HEK293T (cell line): ENCODE results near the gene C10orf120.

Experiments
- CTCF ChIA-PET: fragments of 350-600 bp; formaldehyde crosslinking; extraction: SDS; loops from one replicate; lab custom pipeline; 2021; ENCODE audit warnings: antibody characterized with exemption, inconsistent platforms; lab: Yijun Ruan, JAX
- POLR2A ChIA-PET: fragments of 350-600 bp; formaldehyde crosslinking; extraction: SDS; loops from one replicate; lab custom pipeline; 2020; ENCODE audit warnings: antibody characterized with exemption, inconsistent platforms; lab: Yijun Ruan, JAX
- DNase-seq: peaks from one replicate; pipeline ENCODE4 v3.0.0; 2012; ENCODE audit warnings: mixed read lengths; ENCODE audit errors: extremely low spot score
- ARNT ChIP-seq: fragments of 450-650 bp; IDR thresholded peaks from 2 replicates; pipeline ENCODE4 v1.6.1; 2017; ENCODE audit warnings: mild to moderate bottlenecking
- BHLHE40 ChIP-seq: fragments of 450-650 bp; IDR thresholded peaks from 2 replicates; pipeline ENCODE4 v1.6.1; 2016; ENCODE audit warnings: mild to moderate bottlenecking, moderate library complexity, borderline replicate concordance
- CTBP1 ChIP-seq: fragments of 450-650 bp; IDR thresholded peaks from 2 replicates; pipeline ENCODE4 v1.6.1; 2016; ENCODE audit warnings: borderline replicate concordance
- ELF4 ChIP-seq: fragments of 450-650 bp; IDR thresholded peaks from 2 replicates; pipeline ENCODE4 v1.6.1; 2017; ENCODE audit warnings: antibody characterized with exemption
- FOXA1 ChIP-seq: fragments of 450-650 bp; IDR thresholded peaks from 2 replicates; pipeline ENCODE4 v1.6.1; 2016; ENCODE audit warnings: mild to moderate bottlenecking
- FOXK2 ChIP-seq: fragments of 450-650 bp; IDR thresholded peaks from 2 replicates; pipeline ENCODE4 v1.6.1; 2016; ENCODE audit warnings: mild to moderate bottlenecking
- FOXM1 ChIP-seq: fragments of 450-650 bp; IDR thresholded peaks from 2 replicates; pipeline ENCODE4 v1.6.1; 2017; ENCODE audit warnings: mild to moderate bottlenecking, borderline replicate concordance
- HDGF ChIP-seq: fragments of 450-650 bp; IDR thresholded peaks from 2 replicates; pipeline ENCODE4 v1.6.1; 2017; ENCODE audit warnings: antibody characterized with exemption, borderline replicate concordance
- L3MBTL2 ChIP-seq: fragments of 450-650 bp; conservative IDR thresholded peaks from 2 replicates; pipeline ENCODE4 v1.6.1; 2016; ENCODE audit warnings: mild to moderate bottlenecking
- LEF1 ChIP-seq: fragments of 450-650 bp; IDR thresholded peaks from 2 replicates; pipeline ENCODE4 v1.6.1; 2017; ENCODE audit warnings: mild to moderate bottlenecking, borderline replicate concordance
- NFRKB ChIP-seq: fragments of 450-650 bp; IDR thresholded peaks from 2 replicates; pipeline ENCODE4 v1.6.1; 2016; ENCODE audit warnings: mild to moderate bottlenecking, moderate library complexity
- PKNOX1 ChIP-seq: fragments of 450-650 bp; IDR thresholded peaks from 2 replicates; pipeline ENCODE4 v1.6.1; 2016
- SP1 ChIP-seq: fragments of 450-650 bp; IDR thresholded peaks from 2 replicates; pipeline ENCODE4 v1.6.1; 2017
- SUZ12 ChIP-seq: fragments of 450-650 bp; IDR thresholded peaks from 2 replicates; pipeline ENCODE4 v1.6.1; 2016; ENCODE audit warnings: mild to moderate bottlenecking
- TARDBP ChIP-seq: fragments of 450-650 bp; IDR thresholded peaks from 2 replicates; pipeline ENCODE4 v1.6.1; 2016
- ZNF384 ChIP-seq: fragments of 450-650 bp; IDR thresholded peaks from 2 replicates; pipeline ENCODE4 v1.6.1; 2016

C10orf120 gene

GRCh38 chr10:122659651-122660050 is 40.0 kb downstream of the C10orf120 start:
- CTCF ChIA-PET = interaction anchor here (0.8 kb wide), 1 partner anchor 11 kb away, joined by 4 read pairs; no protein-coding TSS in a partner anchor
- DNase-seq = no peak
- TF ChIP-seq FOXM1 = no peak
- TF ChIP-seq FOXA1 = no peak
- TF ChIP-seq CTBP1 = no peak
- no peak for TF ChIP-seq HDGF
- TF ChIP-seq BHLHE40 = no peak
- TF ChIP-seq PKNOX1 = no peak
- no peak for TF ChIP-seq SP1
- TF ChIP-seq ELF4 = no peak
- TF ChIP-seq NFRKB = no peak
- no peak for TF ChIP-seq L3MBTL2
- no peak for TF ChIP-seq TARDBP
- no peak for TF ChIP-seq ARNT
- POLR2A ChIA-PET = no interaction called here

GRCh38 chr10:122659126-122659525 is 40.5 kb downstream of the C10orf120 start:
- TF ChIP-seq NFRKB = no peak
- TF ChIP-seq FOXK2 = no peak
- no peak for TF ChIP-seq SP1
- no peak for TF ChIP-seq SUZ12
- ChIA-PET POLR2A (no interaction called here), CTCF (interaction anchor here (0.8 kb wide), 1 partner anchor 10 kb away, joined by 4 read pairs; no protein-coding TSS in a partner anchor)
- DNase-seq = no peak

- ChIA-PET CTCF (interaction anchor here (0.8 to 1.5 kb wide), 2 partner anchors 10 kb away, joined by 4 to 5 read pairs; no protein-coding TSS in a partner anchor), POLR2A (no interaction called here)
- no peak for TF ChIP-seq ZNF384
- TF ChIP-seq FOXA1 = no peak
- no peak for TF ChIP-seq FOXK2
- no peak for TF ChIP-seq L3MBTL2
- no peak for TF ChIP-seq HDGF
- TF ChIP-seq SP1 = no peak
- TF ChIP-seq ARNT = no peak
- no peak for TF ChIP-seq NFRKB
- no peak for TF ChIP-seq PKNOX1
- no peak for TF ChIP-seq TARDBP
- no peak for TF ChIP-seq ELF4
- TF ChIP-seq SUZ12 = no peak
- TF ChIP-seq BHLHE40 = no peak
- no peak for TF ChIP-seq FOXM1
- no peak for TF ChIP-seq CTBP1
- no peak for TF ChIP-seq LEF1
- no peak for DNase-seq
Observed at GRCh38 chr10:122658356-122659049, 41.1 kb downstream of the C10orf120 start.

DNA sequence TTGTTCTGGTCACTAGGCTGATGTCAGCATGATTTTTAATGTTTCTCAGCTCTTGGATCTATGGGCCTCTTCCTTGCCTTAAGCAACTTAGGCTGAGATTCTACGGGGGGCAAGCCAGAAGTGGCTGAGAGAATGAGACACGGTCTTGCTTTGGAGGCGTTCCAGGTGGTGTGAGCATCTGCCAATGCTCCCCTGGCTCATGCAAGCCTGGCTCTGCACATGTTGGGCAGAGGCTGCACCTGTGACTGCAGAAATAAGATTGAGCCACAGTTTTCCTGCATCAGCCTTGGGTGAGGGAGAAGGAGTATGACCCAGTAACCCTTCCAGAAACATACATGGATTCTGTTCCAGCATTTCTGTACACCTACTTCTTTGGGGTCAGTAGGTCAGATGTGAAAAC is 41.9 kb downstream of the C10orf120 start:
- TF ChIP-seq LEF1 (no peak), ZNF384 (no peak)
- CTCF ChIA-PET = interaction anchor here (1.5 kb wide), 1 partner anchor 9 kb away, joined by 5 read pairs; no protein-coding TSS in a partner anchor
- no peak for DNase-seq
- POLR2A ChIA-PET = no interaction called here

- CTCF ChIA-PET = interaction anchor here (1.5 kb wide), 1 partner anchor 9 kb away, joined by 5 read pairs; no protein-coding TSS in a partner anchor
- no peak for DNase-seq
- POLR2A ChIA-PET = no interaction called here
- TF ChIP-seq BHLHE40 (no peak), LEF1 (no peak), L3MBTL2 (no peak), CTBP1 (no peak), NFRKB (no peak), SUZ12 (no peak), ARNT (no peak), FOXA1 (no peak), FOXK2 (no peak), PKNOX1 (no peak), FOXM1 (no peak), SP1 (no peak)
Observed at GRCh38 chr10:122657255-122657654, 42.4 kb downstream of the C10orf120 start.

GRCh38 chr10:122656741-122657140 is 42.9 kb downstream of the C10orf120 start:
- CTCF ChIA-PET = interaction anchor here (1.5 kb wide), 1 partner anchor 8 kb away, joined by 5 read pairs; no protein-coding TSS in a partner anchor
- no peak for DNase-seq
- TF ChIP-seq L3MBTL2 = no peak
- TF ChIP-seq SP1 = no peak
- TF ChIP-seq ARNT = no peak
- no peak for TF ChIP-seq HDGF
- TF ChIP-seq FOXA1 = no peak
- TF ChIP-seq NFRKB = no peak
- TF ChIP-seq LEF1 = no peak
- TF ChIP-seq PKNOX1 = no peak
- no peak for TF ChIP-seq BHLHE40
- TF ChIP-seq FOXM1 = no peak
- no peak for TF ChIP-seq FOXK2
- TF ChIP-seq TARDBP = no peak
- TF ChIP-seq CTBP1 = no peak
- POLR2A ChIA-PET = no interaction called here
